Measurements from ENCODE around the gene DENND1C. TPM values are rescaled to one million over a fixed set of nuclear protein-coding genes. Genes with fewer than 3 reads are reported as not detected.
"Not testable (repeated sequence)": the region's sequence is repeated elsewhere in the genome, so short reads cannot be mapped to it uniquely, and the experiment has no call there.

The DENND1C gene
- total RNA-seq, 1 donor = 23.9 TPM

- H3K4me1 ChIP-seq (ENCODE audit: insufficient read depth, low read length) = peaks cover 25% of the 10 kb centered on the region
- H3K4me3 ChIP-seq (ENCODE audit: low read length) = peak overlapping the region; percentile 52
- no peaks in the 10 kb centered on the region for H3K27me3 ChIP-seq (ENCODE audit: insufficient read depth, low read length)
- no peaks in the 10 kb centered on the region for H3K9me3 ChIP-seq (ENCODE audit: low read depth, low read length)
These were observed 34.6 kb upstream of the DENND1C start for GRCh38 chr19:6516018-6516658.

- H3K4me1 ChIP-seq (ENCODE audit: insufficient read depth, low read length) = peaks cover 25% of the 10 kb centered on the region
- no peaks in the 10 kb centered on the region for H3K27me3 ChIP-seq (ENCODE audit: insufficient read depth, low read length)
- H3K4me3 ChIP-seq (ENCODE audit: low read length) = no peak overlapping the region
- H3K9me3 ChIP-seq (ENCODE audit: low read depth, low read length) = no peaks in the 10 kb centered on the region
These were observed 33.4 kb upstream of the DENND1C start for GRCh38 chr19:6514926-6515544.

- no peak overlapping the region for H3K4me3 ChIP-seq (ENCODE audit: low read length)
- H3K4me1 ChIP-seq (ENCODE audit: insufficient read depth, low read length) = peaks cover 25% of the 10 kb centered on the region
- H3K9me3 ChIP-seq (ENCODE audit: low read depth, low read length) = no peaks in the 10 kb centered on the region
- H3K27me3 ChIP-seq (ENCODE audit: insufficient read depth, low read length) = no peaks in the 10 kb centered on the region
These were observed 32.5 kb upstream of the DENND1C start for GRCh38 chr19:6514089-6514488.

GRCh38 chr19:6510618-6511017 is 29.0 kb upstream of the DENND1C start:
- Histone ChIP-seq H3K4me3 (ENCODE audit: low read length) (no peak overlapping the region), H3K4me1 (ENCODE audit: insufficient read depth, low read length) (no peaks in the 10 kb centered on the region), H3K9me3 (ENCODE audit: low read depth, low read length) (no peaks in the 10 kb centered on the region), H3K27me3 (ENCODE audit: insufficient read depth, low read length) (no peaks in the 10 kb centered on the region)

- Histone ChIP-seq H3K9me3 (ENCODE audit: low read depth, low read length) (no peaks in the 10 kb centered on the region), H3K27me3 (ENCODE audit: insufficient read depth, low read length) (no peaks in the 10 kb centered on the region), H3K4me3 (ENCODE audit: low read length) (no peak overlapping the region), H3K4me1 (ENCODE audit: insufficient read depth, low read length) (no peaks in the 10 kb centered on the region)
These were observed 27.8 kb upstream of the DENND1C start for GRCh38 chr19:6509118-6509971.

- H3K27me3 ChIP-seq (ENCODE audit: insufficient read depth, low read length); H3K4me3 ChIP-seq (ENCODE audit: low read length); H3K9me3 ChIP-seq (ENCODE audit: low read depth, low read length); H3K4me1 ChIP-seq (ENCODE audit: insufficient read depth, low read length): not testable (repeated sequence)
These were observed 26.6 kb upstream of the DENND1C start for GRCh38 chr19:6508028-6508771.

- Histone ChIP-seq H3K27me3 (ENCODE audit: insufficient read depth, low read length) (peaks cover 26% of the 10 kb centered on the region), H3K9me3 (ENCODE audit: low read depth, low read length) (no peaks in the 10 kb centered on the region), H3K4me1 (ENCODE audit: insufficient read depth, low read length) (peaks cover 14% of the 10 kb centered on the region), H3K4me3 (ENCODE audit: low read length) (no peak overlapping the region)
These were observed 22.0 kb upstream of the DENND1C start for GRCh38 chr19:6503407-6504201.

- no peaks in the 10 kb centered on the region for H3K9me3 ChIP-seq (ENCODE audit: low read depth, low read length)
- peaks cover 26% of the 10 kb centered on the region for H3K27me3 ChIP-seq (ENCODE audit: insufficient read depth, low read length)
- H3K4me1 ChIP-seq (ENCODE audit: insufficient read depth, low read length) = peaks cover 19% of the 10 kb centered on the region
- H3K4me3 ChIP-seq (ENCODE audit: low read length) = peak within 1 kb of the TSS; percentile 23
These were observed 20.4 kb upstream of the DENND1C start, which contains the start of gene TUBB4A for GRCh38 chr19:6501740-6502648. Gene TUBB4A (minus strand): TSS chr19:6502309. CDS start chr19:6502212, 97 bp downstream.

GRCh38 chr19:6500837-6501739 is 19.5 kb upstream of the DENND1C start:
- no peak overlapping the region for H3K4me3 ChIP-seq (ENCODE audit: low read length)
- no peaks in the 10 kb centered on the region for H3K9me3 ChIP-seq (ENCODE audit: low read depth, low read length)
- peaks cover 26% of the 10 kb centered on the region for H3K27me3 ChIP-seq (ENCODE audit: insufficient read depth, low read length)
- H3K4me1 ChIP-seq (ENCODE audit: insufficient read depth, low read length) = peaks cover 19% of the 10 kb centered on the region

GRCh38 chr19:6499052-6499790 is 17.6 kb upstream of the DENND1C start:
- Histone ChIP-seq H3K9me3 (ENCODE audit: low read depth, low read length) (no peaks in the 10 kb centered on the region), H3K4me1 (ENCODE audit: insufficient read depth, low read length) (peaks cover 19% of the 10 kb centered on the region), H3K4me3 (ENCODE audit: low read length) (no peak overlapping the region), H3K27me3 (ENCODE audit: insufficient read depth, low read length) (peaks cover 26% of the 10 kb centered on the region)

- no peak overlapping the region for H3K4me3 ChIP-seq (ENCODE audit: low read length)
- H3K9me3 ChIP-seq (ENCODE audit: low read depth, low read length) = no peaks in the 10 kb centered on the region
- peaks cover 22% of the 10 kb centered on the region for H3K27me3 ChIP-seq (ENCODE audit: insufficient read depth, low read length)
- H3K4me1 ChIP-seq (ENCODE audit: insufficient read depth, low read length) = peaks cover 19% of the 10 kb centered on the region
These were observed 16.9 kb upstream of the DENND1C start for GRCh38 chr19:6498294-6499036.

GRCh38 chr19:6495947-6496346 is 14.4 kb upstream of the DENND1C start:
- Histone ChIP-seq H3K27me3 (ENCODE audit: insufficient read depth, low read length) (peaks cover 7% of the 10 kb centered on the region), H3K4me1 (ENCODE audit: insufficient read depth, low read length) (peaks cover 12% of the 10 kb centered on the region), H3K4me3 (ENCODE audit: low read length) (no peak overlapping the region), H3K9me3 (ENCODE audit: low read depth, low read length) (no peaks in the 10 kb centered on the region)

Measured in mononuclear cell (primary cell).